ENCODE results near the gene RNF32. TPM values are rescaled to one million over a fixed set of nuclear protein-coding genes. Genes with fewer than 3 reads are reported as not detected.

The RNF32 gene
- total RNA-seq, 1 donor from 2014 or later: 1.9 TPM

- no peak overlapping the region for H3K27ac ChIP-seq
- ATAC-seq (no peak), DNase-seq (no peak)
- H3K36me3 ChIP-seq: no peaks in the 10 kb centered on the region
- peaks cover 5% of the 10 kb centered on the region for H3K27me3 ChIP-seq
- intact Hi-C loops (cut with DNase I): no loop called here
- TF ChIP-seq, protein P1, sequence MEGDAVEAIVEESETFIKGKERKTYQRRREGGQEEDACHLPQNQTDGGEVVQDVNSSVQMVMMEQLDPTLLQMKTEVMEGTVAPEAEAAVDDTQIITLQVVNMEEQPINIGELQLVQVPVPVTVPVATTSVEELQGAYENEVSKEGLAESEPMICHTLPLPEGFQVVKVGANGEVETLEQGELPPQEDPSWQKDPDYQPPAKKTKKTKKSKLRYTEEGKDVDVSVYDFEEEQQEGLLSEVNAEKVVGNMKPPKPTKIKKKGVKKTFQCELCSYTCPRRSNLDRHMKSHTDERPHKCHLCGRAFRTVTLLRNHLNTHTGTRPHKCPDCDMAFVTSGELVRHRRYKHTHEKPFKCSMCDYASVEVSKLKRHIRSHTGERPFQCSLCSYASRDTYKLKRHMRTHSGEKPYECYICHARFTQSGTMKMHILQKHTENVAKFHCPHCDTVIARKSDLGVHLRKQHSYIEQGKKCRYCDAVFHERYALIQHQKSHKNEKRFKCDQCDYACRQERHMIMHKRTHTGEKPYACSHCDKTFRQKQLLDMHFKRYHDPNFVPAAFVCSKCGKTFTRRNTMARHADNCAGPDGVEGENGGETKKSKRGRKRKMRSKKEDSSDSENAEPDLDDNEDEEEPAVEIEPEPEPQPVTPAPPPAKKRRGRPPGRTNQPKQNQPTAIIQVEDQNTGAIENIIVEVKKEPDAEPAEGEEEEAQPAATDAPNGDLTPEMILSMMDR (IDR thresholded peaks at IDR 0.05): no peak
- no peaks in the 10 kb centered on the region for H3K9me3 ChIP-seq
- no peaks in the 10 kb centered on the region for H3K4me1 ChIP-seq
- no peak overlapping the region for H3K4me3 ChIP-seq
Measured at GRCh38 chr7:156603011-156603410, 37.6 kb upstream of the RNF32 start.

DNA sequence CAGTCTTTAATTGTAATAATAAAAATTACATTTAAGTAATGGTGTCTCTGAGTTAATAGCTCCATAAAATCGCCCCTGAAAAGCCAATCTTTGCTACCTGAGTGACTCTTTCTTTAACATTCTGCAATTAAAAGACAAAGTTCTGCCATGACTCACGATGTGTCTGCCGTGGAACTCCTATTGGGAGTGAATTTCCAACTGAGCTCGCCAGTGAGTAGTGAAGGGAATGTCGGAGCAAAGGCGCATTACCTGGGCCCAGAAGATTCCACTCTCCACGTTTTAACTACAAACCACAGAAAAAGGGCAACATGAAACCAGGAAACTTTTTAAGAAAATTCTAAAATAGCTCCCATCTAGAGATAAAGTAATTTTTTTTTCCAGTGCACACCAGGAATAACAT is 36.9 kb upstream of the RNF32 start:
- no peak for DNase-seq
- intact Hi-C loops (cut with DNase I): no loop called here
- Histone ChIP-seq H3K9me3 (no peaks in the 10 kb centered on the region), H3K36me3 (no peaks in the 10 kb centered on the region), H3K4me3 (no peak overlapping the region), H3K27me3 (peaks cover 5% of the 10 kb centered on the region), H3K4me1 (peaks cover 2% of the 10 kb centered on the region), H3K27ac (no peak overlapping the region)
- ATAC-seq: no peak
- TF ChIP-seq, protein P1 (IDR thresholded peaks at IDR 0.05): no peak

DNA sequence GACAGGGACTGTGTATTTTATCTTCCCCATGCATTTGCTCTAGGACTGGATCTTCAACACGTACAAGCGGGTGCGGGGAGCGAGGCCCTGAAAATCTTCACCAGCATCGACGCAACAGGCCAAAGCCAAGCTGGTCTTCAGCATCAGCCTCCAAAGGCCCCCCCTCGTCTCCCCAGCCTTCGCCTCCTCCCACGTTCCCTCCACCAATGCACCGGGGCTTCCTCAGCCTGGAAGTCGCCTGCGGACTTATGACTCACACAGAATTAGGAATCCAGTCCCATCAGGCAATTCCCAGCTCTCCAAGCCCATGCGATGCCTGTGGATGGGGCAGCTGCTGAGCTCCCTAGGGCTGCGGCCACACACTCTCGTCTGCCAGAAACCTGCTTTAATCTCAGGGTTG is 36.3 kb upstream of the RNF32 start:
- peaks cover 7% of the 10 kb centered on the region for H3K4me1 ChIP-seq
- TF ChIP-seq, protein P1 (IDR thresholded peaks at IDR 0.05): no peak
- H3K9me3 ChIP-seq: no peaks in the 10 kb centered on the region
- H3K4me3 ChIP-seq: no peak overlapping the region
- ATAC-seq (no peak), DNase-seq (no peak)
- intact Hi-C loops (cut with DNase I): no loop called here
- peaks cover 5% of the 10 kb centered on the region for H3K27me3 ChIP-seq
- no peaks in the 10 kb centered on the region for H3K36me3 ChIP-seq
- no peak overlapping the region for H3K27ac ChIP-seq

- H3K27me3 ChIP-seq: peaks cover 5% of the 10 kb centered on the region
- no peak for ATAC-seq
- intact Hi-C loops (cut with DNase I): no loop called here
- peaks cover 14% of the 10 kb centered on the region for H3K4me1 ChIP-seq
- no peak for DNase-seq
- H3K36me3 ChIP-seq: no peaks in the 10 kb centered on the region
- H3K27ac ChIP-seq: no peak overlapping the region
- H3K9me3 ChIP-seq: no peaks in the 10 kb centered on the region
- no peak overlapping the region for H3K4me3 ChIP-seq
- TF ChIP-seq, protein P1 (IDR thresholded peaks at IDR 0.05): no peak
Measured at GRCh38 chr7:156604836-156605695, 35.5 kb upstream of the RNF32 start.

DNA sequence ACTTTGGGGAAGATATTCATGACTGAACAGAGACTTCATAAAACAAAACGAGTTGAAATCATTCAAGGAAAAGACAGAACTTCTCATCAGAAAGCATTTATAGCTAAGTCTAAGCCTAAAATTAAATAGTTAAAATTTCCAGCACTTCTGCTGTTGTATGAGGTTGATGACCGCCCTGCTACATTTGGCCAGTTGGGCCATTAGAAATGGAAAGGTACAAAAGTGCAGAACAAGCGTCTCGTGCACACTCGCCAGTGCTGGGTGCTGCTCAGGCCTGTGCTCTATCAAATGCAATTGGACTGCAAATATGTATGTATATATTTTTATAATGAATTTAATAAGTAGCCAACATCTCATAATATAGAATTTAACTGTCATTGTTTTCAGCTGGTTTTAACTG is 34.4 kb upstream of the RNF32 start:
- Histone ChIP-seq H3K27me3 (peaks cover 5% of the 10 kb centered on the region), H3K9me3 (no peaks in the 10 kb centered on the region), H3K4me3 (no peak overlapping the region), H3K4me1 (peaks cover 15% of the 10 kb centered on the region), H3K36me3 (no peaks in the 10 kb centered on the region), H3K27ac (no peak overlapping the region)
- TF ChIP-seq, protein P1 (IDR thresholded peaks at IDR 0.05): no peak
- no peak for ATAC-seq
- no peak for DNase-seq
- intact Hi-C loops (cut with DNase I): no loop called here

Measured in upper lobe of right lung (tissue), 1 donor.